Activated gamma-delta T cell (primary cell): ENCODE measurements around the gene BBIP1.
A peak's percentile ranks its signal among the peaks of the same experiment; 100 is the strongest.
"Not testable (repeated sequence)": the region's sequence is repeated elsewhere in the genome, so short reads cannot be mapped to it uniquely, and the experiment has no call there.

Source experiments
- DNase-seq: peaks from one replicate; lab custom pipeline; 2025; lab: John Stamatoyannopoulos, UW

BBIP1 gene

GRCh38 chr10:110885932-110886674, 32.9 kb downstream of the BBIP1 start:
- DNase-seq = no peak

- no peak for DNase-seq
Measured at GRCh38 chr10:110883924-110884323, 35.1 kb downstream of the BBIP1 start.

- no peak for DNase-seq
Measured at GRCh38 chr10:110881905-110882304, 37.1 kb downstream of the BBIP1 start.

- DNase-seq = no peak
Measured at GRCh38 chr10:110881247-110881646, 37.7 kb downstream of the BBIP1 start.

- DNase-seq = no peak
Measured at GRCh38 chr10:110880012-110880411, 39.0 kb downstream of the BBIP1 start.

GRCh38 chr10:110876788-110877187, 42.2 kb downstream of the BBIP1 start:
- no peak for DNase-seq

GRCh38 chr10:110876000-110876399, 43.0 kb downstream of the BBIP1 start:
- DNase-seq = no peak

GRCh38 chr10:110873951-110874350, 45.0 kb downstream of the BBIP1 start:
- no peak for DNase-seq

- no peak for DNase-seq
Measured at GRCh38 chr10:110872984-110873923, 45.7 kb downstream of the BBIP1 start.

- DNase-seq = peak; percentile 57
Measured at GRCh38 chr10:110872145-110872983, 46.6 kb downstream of the BBIP1 start.

- peak; percentile 93 for DNase-seq
Measured at GRCh38 chr10:110871298-110872084, 47.5 kb downstream of the BBIP1 start, which contains the start of gene PDCD4. Gene PDCD4, plus strand, starts transcription at chr10:110871928. Its CDS starts 4,100 bp downstream, at chr10:110876028.

GRCh38 chr10:110870823-110871297, 48.1 kb downstream of the BBIP1 start:
- no peak for DNase-seq

- no peak for DNase-seq
Measured at GRCh38 chr10:110868981-110869380, 50.0 kb downstream of the BBIP1 start.

GRCh38 chr10:110867807-110868465, 51.0 kb downstream of the BBIP1 start:
- DNase-seq = no peak

GRCh38 chr10:110867011-110867806, 51.8 kb downstream of the BBIP1 start:
- DNase-seq = not testable (repeated sequence)

GRCh38 chr10:110865809-110866482, 53.0 kb downstream of the BBIP1 start:
- DNase-seq = no peak

- DNase-seq = no peak
Measured at GRCh38 chr10:110865186-110865808, 53.7 kb downstream of the BBIP1 start.

- DNase-seq = no peak
Measured at GRCh38 chr10:110864662-110865140, 54.3 kb downstream of the BBIP1 start.
